ENCODE measurements around the gene ZNF683. TPM values are rescaled to one million over a fixed set of nuclear protein-coding genes. Genes with fewer than 3 reads are reported as not detected.

Gene ZNF683
- polyA plus RNA-seq, 1 experiment, result not detected

DNA sequence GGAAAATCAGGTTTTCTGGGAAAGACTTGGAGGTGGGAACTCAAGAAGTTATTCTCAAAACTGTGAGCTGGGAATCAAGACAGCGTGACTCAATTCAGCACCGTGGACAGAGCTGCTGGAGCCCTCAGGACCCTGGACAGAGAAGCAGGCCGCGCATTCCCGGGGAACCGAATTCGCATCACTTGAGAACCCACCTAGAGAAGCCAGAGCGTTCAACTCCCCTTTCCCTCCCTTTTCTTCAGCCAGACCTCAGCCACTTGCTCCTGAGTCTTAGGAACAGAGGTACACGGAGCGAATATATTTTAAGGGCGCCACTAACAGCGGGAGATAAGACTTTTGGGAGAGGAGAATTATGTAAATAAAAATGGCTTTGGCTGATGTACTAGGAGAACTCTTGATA lies 36.1 kb upstream of the ZNF683 start:
- DNase-seq (ENCODE audit: low read depth, low spot score), result peak; percentile 49
- POLR2A ChIA-PET, result interaction anchor here (0.6 kb wide), 1 partner anchor 97 kb away, joined by 3 read pairs; no protein-coding TSS in a partner anchor
- CTCF ChIA-PET, result interaction anchor here (1.0 kb wide), 1 partner anchor 8 kb away, joined by 3 read pairs; no protein-coding TSS in a partner anchor
- H3K27me3 ChIP-seq (ENCODE audit: control insufficient read depth, insufficient read depth, low read length), result peaks cover 39% of the 10 kb centered on the region
- no peak overlapping the region for H3K27ac ChIP-seq (ENCODE audit: low read depth, low read length)
- TF ChIP-seq, protein P1, sequence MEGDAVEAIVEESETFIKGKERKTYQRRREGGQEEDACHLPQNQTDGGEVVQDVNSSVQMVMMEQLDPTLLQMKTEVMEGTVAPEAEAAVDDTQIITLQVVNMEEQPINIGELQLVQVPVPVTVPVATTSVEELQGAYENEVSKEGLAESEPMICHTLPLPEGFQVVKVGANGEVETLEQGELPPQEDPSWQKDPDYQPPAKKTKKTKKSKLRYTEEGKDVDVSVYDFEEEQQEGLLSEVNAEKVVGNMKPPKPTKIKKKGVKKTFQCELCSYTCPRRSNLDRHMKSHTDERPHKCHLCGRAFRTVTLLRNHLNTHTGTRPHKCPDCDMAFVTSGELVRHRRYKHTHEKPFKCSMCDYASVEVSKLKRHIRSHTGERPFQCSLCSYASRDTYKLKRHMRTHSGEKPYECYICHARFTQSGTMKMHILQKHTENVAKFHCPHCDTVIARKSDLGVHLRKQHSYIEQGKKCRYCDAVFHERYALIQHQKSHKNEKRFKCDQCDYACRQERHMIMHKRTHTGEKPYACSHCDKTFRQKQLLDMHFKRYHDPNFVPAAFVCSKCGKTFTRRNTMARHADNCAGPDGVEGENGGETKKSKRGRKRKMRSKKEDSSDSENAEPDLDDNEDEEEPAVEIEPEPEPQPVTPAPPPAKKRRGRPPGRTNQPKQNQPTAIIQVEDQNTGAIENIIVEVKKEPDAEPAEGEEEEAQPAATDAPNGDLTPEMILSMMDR (IDR thresholded peaks at IDR 0.05; ENCODE audit: low read depth, low read length), result no peak
- H3K4me3 ChIP-seq (ENCODE audit: low read depth, low read length), result no peak overlapping the region
- no peaks in the 10 kb centered on the region; the same call in 1 of the 2 replicates for H3K9me3 ChIP-seq (ENCODE audit: control insufficient read depth, insufficient read depth, low read length)

DNA sequence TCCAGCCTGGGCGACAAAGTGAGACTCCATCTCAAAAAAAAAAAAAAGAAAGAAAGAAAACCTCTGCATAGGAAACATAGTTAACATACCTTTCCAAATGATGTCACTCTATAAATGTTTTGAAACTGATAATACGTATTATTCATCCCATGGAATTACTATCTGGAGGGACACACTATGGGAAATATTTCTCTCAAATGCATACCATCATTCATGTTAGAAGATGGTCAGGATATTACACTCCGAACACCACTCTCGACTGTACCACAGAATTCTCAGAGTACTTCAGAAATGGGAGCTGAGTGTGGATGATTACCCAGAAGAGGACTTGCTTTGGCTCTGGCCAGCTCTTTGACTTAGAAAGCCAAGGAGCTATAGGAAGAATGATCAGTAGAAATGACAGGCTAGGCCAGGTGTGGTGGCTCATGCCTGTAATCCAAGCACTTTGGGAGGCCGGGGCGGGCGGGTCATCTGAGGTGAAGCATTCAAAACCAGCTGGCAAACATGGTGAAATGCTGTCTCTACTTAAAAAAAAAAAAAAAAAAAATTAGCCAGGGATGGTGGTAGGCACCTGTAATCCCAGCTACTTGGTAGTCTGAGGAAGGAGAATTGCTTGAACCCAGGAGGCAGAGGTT lies 32.8 kb upstream of the ZNF683 start:
- H3K27me3 ChIP-seq (ENCODE audit: control insufficient read depth, insufficient read depth, low read length), result peaks cover 8% of the 10 kb centered on the region
- DNase-seq (ENCODE audit: low read depth, low spot score), result no peak
- TF ChIP-seq, protein P1 (IDR thresholded peaks at IDR 0.05; ENCODE audit: low read depth, low read length), result no peak
- H3K9me3 ChIP-seq (ENCODE audit: control insufficient read depth, insufficient read depth, low read length), result no peaks in the 10 kb centered on the region
- CTCF ChIA-PET, result interaction anchor here (0.5 to 4.2 kb wide), 5 partner anchors 8 to 408 kb away, joined by 3 to 47 read pairs (median 3); partner anchors contain the start of gene PAFAH2
- no peak overlapping the region for H3K4me3 ChIP-seq (ENCODE audit: low read depth, low read length)
- no peak overlapping the region for H3K27ac ChIP-seq (ENCODE audit: low read depth, low read length)
- POLR2A ChIA-PET, result interaction anchor here (0.6 to 0.7 kb wide), 3 partner anchors 12 to 236 kb away, joined by 4 to 8 read pairs (median 5); partner anchors contain the start of gene ZNF593

DNA sequence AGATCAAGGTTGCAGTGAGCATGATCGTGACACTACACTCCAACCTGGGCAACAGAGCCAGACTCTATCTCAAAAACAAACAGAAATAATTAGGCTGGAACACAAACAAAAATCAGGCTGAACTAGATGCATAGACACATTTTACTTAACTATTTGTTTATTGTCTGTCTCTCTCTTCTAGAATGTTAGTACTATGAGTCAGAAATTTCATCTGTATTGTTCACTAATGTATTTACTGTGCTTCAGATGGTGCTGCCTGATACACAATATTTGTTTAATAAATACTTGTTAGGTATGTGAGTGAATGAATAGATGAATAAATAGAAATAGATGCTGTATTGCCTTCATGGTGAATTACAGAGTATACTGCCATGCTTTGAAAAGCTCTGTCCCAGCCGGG lies 32.1 kb upstream of the ZNF683 start:
- ChIA-PET POLR2A (no interaction called here), CTCF (interaction anchor here (4.2 kb wide), 1 partner anchor 11 kb away, joined by 47 read pairs; no protein-coding TSS in a partner anchor)
- Histone ChIP-seq H3K4me3 (ENCODE audit: low read depth, low read length) (no peak overlapping the region), H3K27me3 (ENCODE audit: control insufficient read depth, insufficient read depth, low read length) (peaks cover 5% of the 10 kb centered on the region), H3K9me3 (ENCODE audit: control insufficient read depth, insufficient read depth, low read length) (no peaks in the 10 kb centered on the region), H3K27ac (ENCODE audit: low read depth, low read length) (no peak overlapping the region)
- TF ChIP-seq, protein P1 (IDR thresholded peaks at IDR 0.05; ENCODE audit: low read depth, low read length), result no peak
- no peak for DNase-seq (ENCODE audit: low read depth, low spot score)

DNA sequence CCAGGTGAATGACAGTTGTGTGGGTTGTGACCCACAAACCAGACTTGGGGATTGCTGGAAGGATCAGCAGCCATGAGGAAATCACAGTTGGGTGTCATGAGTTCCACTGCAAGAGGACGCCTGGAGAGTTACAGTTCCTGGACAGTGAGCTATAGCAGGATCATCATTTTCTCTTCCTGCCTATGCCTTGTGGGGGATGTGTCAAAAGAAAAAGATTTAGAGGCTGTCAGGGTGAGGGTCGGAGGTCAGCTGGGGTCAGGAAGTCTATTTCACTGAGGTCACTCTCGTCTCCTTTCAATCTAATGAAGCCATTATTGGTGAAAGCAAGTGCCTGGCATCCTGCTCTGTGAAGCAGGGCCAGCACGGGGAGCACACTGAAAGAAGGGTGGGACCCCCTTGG lies 31.1 kb upstream of the ZNF683 start:
- H3K27me3 ChIP-seq (ENCODE audit: control insufficient read depth, insufficient read depth, low read length), result no peaks in the 10 kb centered on the region
- no peak overlapping the region for H3K27ac ChIP-seq (ENCODE audit: low read depth, low read length)
- TF ChIP-seq, protein P1 (IDR thresholded peaks at IDR 0.05; ENCODE audit: low read depth, low read length), result no peak
- DNase-seq (ENCODE audit: low read depth, low spot score), result no peak
- CTCF ChIA-PET, result interaction anchor here (4.2 kb wide), 1 partner anchor 12 kb away, joined by 47 read pairs; no protein-coding TSS in a partner anchor
- no peaks in the 10 kb centered on the region for H3K9me3 ChIP-seq (ENCODE audit: control insufficient read depth, insufficient read depth, low read length)
- no peak overlapping the region for H3K4me3 ChIP-seq (ENCODE audit: low read depth, low read length)
- POLR2A ChIA-PET, result interaction anchor here (0.5 kb wide), 1 partner anchor 25 kb away, joined by 9 read pairs; no protein-coding TSS in a partner anchor

DNA sequence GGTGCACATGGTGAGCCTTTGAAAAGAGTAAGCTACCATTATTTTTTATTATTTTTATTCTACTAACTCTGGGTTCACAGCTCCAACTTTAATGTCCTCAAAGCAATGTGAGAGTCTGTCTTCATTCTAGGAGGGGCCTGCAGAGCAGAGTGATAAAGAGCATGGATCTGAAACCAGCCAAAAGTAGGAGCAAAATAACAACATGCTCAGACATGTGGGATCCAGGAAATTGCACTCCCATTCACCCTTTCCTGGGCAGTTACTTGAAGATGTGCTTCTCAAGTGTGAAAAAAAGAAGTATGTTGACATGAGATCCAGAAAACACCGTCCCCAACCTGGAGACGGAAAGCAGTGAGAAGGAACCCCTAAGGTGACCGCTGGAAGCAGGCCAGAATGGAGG lies 29.3 kb upstream of the ZNF683 start:
- no peaks in the 10 kb centered on the region for H3K9me3 ChIP-seq (ENCODE audit: control insufficient read depth, insufficient read depth, low read length)
- no peak overlapping the region for H3K27ac ChIP-seq (ENCODE audit: low read depth, low read length)
- H3K27me3 ChIP-seq (ENCODE audit: control insufficient read depth, insufficient read depth, low read length), result no peaks in the 10 kb centered on the region
- POLR2A ChIA-PET, result no interaction called here
- CTCF ChIA-PET, result interaction anchor here (1.2 to 2.2 kb wide), 2 partner anchors 15 to 38 kb away, joined by 3 to 10 read pairs; no protein-coding TSS in a partner anchor
- H3K4me3 ChIP-seq (ENCODE audit: low read depth, low read length), result no peak overlapping the region
- DNase-seq (ENCODE audit: low read depth, low spot score), result no peak
- TF ChIP-seq, protein P1 (IDR thresholded peaks at IDR 0.05; ENCODE audit: low read depth, low read length), result no peak
